ENCODE measurements around the gene LAPTM4A.

DNA sequence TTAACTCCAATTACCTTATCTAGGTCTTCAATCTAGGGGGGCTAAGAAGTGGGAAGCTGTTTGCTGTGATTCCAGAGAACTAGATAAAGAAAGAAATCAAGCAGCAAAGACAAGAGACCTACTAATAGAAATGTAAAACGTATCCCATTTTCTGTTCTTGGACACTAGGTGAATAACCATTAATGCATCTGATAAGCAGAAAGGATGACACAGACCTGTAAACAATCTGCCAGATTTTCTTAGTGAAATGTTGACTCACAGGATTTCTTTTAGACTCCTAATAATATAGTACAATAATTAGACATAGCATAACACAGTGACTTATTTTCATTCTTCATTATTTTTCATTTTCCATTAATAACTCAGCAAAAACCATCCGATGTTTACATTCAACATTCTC, 62.8 kb downstream of the LAPTM4A start:
- TF ChIP-seq, protein P1, sequence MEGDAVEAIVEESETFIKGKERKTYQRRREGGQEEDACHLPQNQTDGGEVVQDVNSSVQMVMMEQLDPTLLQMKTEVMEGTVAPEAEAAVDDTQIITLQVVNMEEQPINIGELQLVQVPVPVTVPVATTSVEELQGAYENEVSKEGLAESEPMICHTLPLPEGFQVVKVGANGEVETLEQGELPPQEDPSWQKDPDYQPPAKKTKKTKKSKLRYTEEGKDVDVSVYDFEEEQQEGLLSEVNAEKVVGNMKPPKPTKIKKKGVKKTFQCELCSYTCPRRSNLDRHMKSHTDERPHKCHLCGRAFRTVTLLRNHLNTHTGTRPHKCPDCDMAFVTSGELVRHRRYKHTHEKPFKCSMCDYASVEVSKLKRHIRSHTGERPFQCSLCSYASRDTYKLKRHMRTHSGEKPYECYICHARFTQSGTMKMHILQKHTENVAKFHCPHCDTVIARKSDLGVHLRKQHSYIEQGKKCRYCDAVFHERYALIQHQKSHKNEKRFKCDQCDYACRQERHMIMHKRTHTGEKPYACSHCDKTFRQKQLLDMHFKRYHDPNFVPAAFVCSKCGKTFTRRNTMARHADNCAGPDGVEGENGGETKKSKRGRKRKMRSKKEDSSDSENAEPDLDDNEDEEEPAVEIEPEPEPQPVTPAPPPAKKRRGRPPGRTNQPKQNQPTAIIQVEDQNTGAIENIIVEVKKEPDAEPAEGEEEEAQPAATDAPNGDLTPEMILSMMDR (IDR thresholded peaks at IDR 0.05): no peak
- TF ChIP-seq POLR2AphosphoS5 (IDR thresholded peaks at IDR 0.05): no peak

Data from gastroesophageal sphincter (tissue), 3 donors.